ENCODE data around the gene HOXB3. TPM values are rescaled to one million over a fixed set of nuclear protein-coding genes. Genes with fewer than 3 reads are reported as not detected.
A peak's percentile ranks its signal among the peaks of the same experiment; 100 is the strongest.

Gene HOXB3
- total RNA-seq, 1 experiment from 2014 or later, result 6.0 TPM

GRCh38 chr17:48596735-48597527, 6.9 kb upstream of the HOXB3 start:
- Histone ChIP-seq H3K27me3 (ENCODE audit: low read length) (no peaks in the 10 kb centered on the region), H3K79me2 (ENCODE audit: low read length) (peaks cover 54% of the 10 kb centered on the region), H3K9me3 (ENCODE audit: low read length) (no peaks in the 10 kb centered on the region), H2AFZ (ENCODE audit: low read length) (no peak overlapping the region), H3K9ac (ENCODE audit: low read length) (peak overlapping the region; percentile 57), H3K4me2 (ENCODE audit: low read length) (peak overlapping the region; percentile 92), H3F3A (ENCODE audit: low read length, unreplicated experiment) (no peaks in the 10 kb centered on the region), H4K20me1 (ENCODE audit: low read length) (peaks cover 29% of the 10 kb centered on the region), H3K4me3 (ENCODE audit: low read length) (peak overlapping the region; percentile 75), H3K27ac (ENCODE audit: low read length) (no peak overlapping the region), H3K4me1 (ENCODE audit: insufficient read depth, low read length) (peaks cover 27% of the 10 kb centered on the region), H3K9me2 (replicated peaks; ENCODE audit: low read length) (no peaks in the 10 kb centered on the region), H3K36me3 (ENCODE audit: low read depth, low read length) (no peaks in the 10 kb centered on the region)
- no peak for ATAC-seq
- TF ChIP-seq CTCF (conservative IDR thresholded peaks at IDR 0.05; ENCODE audit: low read depth, low read length), result no peak
- no peak for TF ChIP-seq EZH2phosphoT487 (IDR thresholded peaks at IDR 0.05; ENCODE audit: borderline replicate concordance, low read length)
- TF ChIP-seq EZH2 (IDR thresholded peaks at IDR 0.05; ENCODE audit: low read length, unreplicated experiment), result no peak
- ChIA-PET POLR2A (ENCODE audit: unreplicated experiment) (no interaction called here), CTCF (no interaction called here)
- no peak for DNase-seq
- BruUV-seq (replicated peaks), result no TSS peak
- intact Hi-C loops (cut with micrococcal nuclease), result no loop called here

- Histone ChIP-seq H3K27me3 (ENCODE audit: low read length) (no peaks in the 10 kb centered on the region), H2AFZ (ENCODE audit: low read length) (no peak overlapping the region), H4K20me1 (ENCODE audit: low read length) (peaks cover 21% of the 10 kb centered on the region), H3K27ac (ENCODE audit: low read length) (no peak overlapping the region), H3K9ac (ENCODE audit: low read length) (no peak overlapping the region), H3K9me3 (ENCODE audit: low read length) (no peaks in the 10 kb centered on the region), H3K4me3 (ENCODE audit: low read length) (no peak overlapping the region), H3K9me2 (replicated peaks; ENCODE audit: low read length) (no peaks in the 10 kb centered on the region), H3K36me3 (ENCODE audit: low read depth, low read length) (no peaks in the 10 kb centered on the region), H3K4me2 (ENCODE audit: low read length) (no peak overlapping the region), H3K79me2 (ENCODE audit: low read length) (peaks cover 46% of the 10 kb centered on the region), H3K4me1 (ENCODE audit: insufficient read depth, low read length) (peaks cover 20% of the 10 kb centered on the region), H3F3A (ENCODE audit: low read length, unreplicated experiment) (no peaks in the 10 kb centered on the region)
- ChIA-PET POLR2A (ENCODE audit: unreplicated experiment) (no interaction called here), CTCF (no interaction called here)
- BruUV-seq (replicated peaks), result no TSS peak
- TF ChIP-seq CTCF (conservative IDR thresholded peaks at IDR 0.05; ENCODE audit: low read depth, low read length) (no peak), EZH2 (IDR thresholded peaks at IDR 0.05; ENCODE audit: low read length, unreplicated experiment) (no peak), EZH2phosphoT487 (IDR thresholded peaks at IDR 0.05; ENCODE audit: borderline replicate concordance, low read length) (no peak)
- intact Hi-C loops (cut with micrococcal nuclease), result loop anchor here (2.0 kb wide), 1 partner anchor 245 kb away; no protein-coding TSS in a partner anchor
- ATAC-seq (no peak), DNase-seq (no peak)
Observed at GRCh38 chr17:48596000-48596734, 6.1 kb upstream of the HOXB3 start.
